Keratinocyte (primary cell): ENCODE measurements around the gene ST8SIA6.

Experiments
- EZH2 ChIP-seq: IDR thresholded peaks from one replicate; pipeline ENCODE4 v1.6.1; 2012; ENCODE audit warnings: inconsistent platforms, mild to moderate bottlenecking, low read length, moderate library complexity
- TF ChIP-seq, protein P1 (sequence below), 3 experiments: IDR thresholded peaks in 1 of 3; conservative IDR thresholded peaks in 1 of 3; optimal IDR thresholded peaks in 1 of 3; 2 replicates in 2 of 3; 3 replicates in 1 of 3; pipeline versions ENCODE3 to v1.5.1; 2011; ENCODE audit warnings: low read length in 3 of 3, mild to moderate bottlenecking in 3 of 3, moderate library complexity in 2 of 3, control low read depth in 1 of 3, inconsistent platforms in 1 of 3; ENCODE audit not compliant: insufficient read depth in 2 of 3; ENCODE audit errors: extremely low read depth in 1 of 3

DNA sequence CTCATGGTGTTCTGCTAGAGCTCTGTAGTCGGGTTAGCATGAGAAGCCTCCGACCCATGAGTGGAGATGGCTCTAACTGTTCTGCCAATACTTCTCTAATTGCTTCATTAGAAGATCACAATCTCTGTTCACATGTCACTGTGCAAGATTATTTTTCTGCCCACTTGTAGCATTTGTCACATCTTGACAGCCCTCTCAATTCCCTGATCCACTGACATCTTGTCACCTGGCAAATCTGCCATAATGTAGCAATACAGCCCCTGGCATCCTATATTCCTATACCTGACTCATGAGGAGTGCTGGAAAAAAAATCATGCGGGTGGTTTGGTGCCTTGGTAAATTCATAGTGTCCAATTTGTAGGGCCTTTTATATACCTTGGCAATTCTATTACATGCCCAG lies 58.4 kb downstream of the ST8SIA6 start:
- TF ChIP-seq, protein P1, sequence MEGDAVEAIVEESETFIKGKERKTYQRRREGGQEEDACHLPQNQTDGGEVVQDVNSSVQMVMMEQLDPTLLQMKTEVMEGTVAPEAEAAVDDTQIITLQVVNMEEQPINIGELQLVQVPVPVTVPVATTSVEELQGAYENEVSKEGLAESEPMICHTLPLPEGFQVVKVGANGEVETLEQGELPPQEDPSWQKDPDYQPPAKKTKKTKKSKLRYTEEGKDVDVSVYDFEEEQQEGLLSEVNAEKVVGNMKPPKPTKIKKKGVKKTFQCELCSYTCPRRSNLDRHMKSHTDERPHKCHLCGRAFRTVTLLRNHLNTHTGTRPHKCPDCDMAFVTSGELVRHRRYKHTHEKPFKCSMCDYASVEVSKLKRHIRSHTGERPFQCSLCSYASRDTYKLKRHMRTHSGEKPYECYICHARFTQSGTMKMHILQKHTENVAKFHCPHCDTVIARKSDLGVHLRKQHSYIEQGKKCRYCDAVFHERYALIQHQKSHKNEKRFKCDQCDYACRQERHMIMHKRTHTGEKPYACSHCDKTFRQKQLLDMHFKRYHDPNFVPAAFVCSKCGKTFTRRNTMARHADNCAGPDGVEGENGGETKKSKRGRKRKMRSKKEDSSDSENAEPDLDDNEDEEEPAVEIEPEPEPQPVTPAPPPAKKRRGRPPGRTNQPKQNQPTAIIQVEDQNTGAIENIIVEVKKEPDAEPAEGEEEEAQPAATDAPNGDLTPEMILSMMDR (optimal IDR thresholded peaks at IDR 0.05 in 1 of 3, IDR thresholded peaks at IDR 0.05 in 1 of 3, conservative IDR thresholded peaks at IDR 0.05 in 1 of 3; ENCODE audit: extremely low read depth in 1 of 3, insufficient read depth in 2 of 3, low read length in 3 of 3) = no peak
- TF ChIP-seq EZH2 = no peak
